ENCODE results near the gene HIVEP3.

- TF ChIP-seq CTCF (IDR thresholded peaks at IDR 0.05): no peak
- no peak for TF ChIP-seq POLR2A (IDR thresholded peaks at IDR 0.05)
Observed at GRCh38 chr1:41580520-41581172, 338.1 kb downstream of the HIVEP3 start.

Data from heart left ventricle (tissue), 13 donors.